ENCODE results near the gene BEND5.

Gene BEND5

GRCh38 chr1:48718116-48718630 is 58.5 kb downstream of the BEND5 start:
- DNase-seq: no peak

GRCh38 chr1:48717082-48717481 is 59.6 kb downstream of the BEND5 start:
- no peak for DNase-seq

- DNase-seq: no peak
These were observed 60.8 kb downstream of the BEND5 start for GRCh38 chr1:48715921-48716320.

GRCh38 chr1:48710915-48711314 is 65.8 kb downstream of the BEND5 start:
- no peak for DNase-seq

GRCh38 chr1:48710318-48710717 is 66.4 kb downstream of the BEND5 start:
- no peak for DNase-seq

GRCh38 chr1:48704736-48705135 is 72.0 kb downstream of the BEND5 start:
- no peak for DNase-seq

GRCh38 chr1:48701445-48701844 is 75.2 kb downstream of the BEND5 start:
- no peak for DNase-seq

- peak; percentile 13 for DNase-seq
These were observed 79.5 kb downstream of the BEND5 start for GRCh38 chr1:48697066-48697707.

GRCh38 chr1:48695161-48695560 is 81.5 kb downstream of the BEND5 start:
- DNase-seq: no peak

- DNase-seq: peak; percentile 78
These were observed 82.9 kb downstream of the BEND5 start for GRCh38 chr1:48693674-48694320.

GRCh38 chr1:48693180-48693579 is 83.5 kb downstream of the BEND5 start:
- DNase-seq: peak; percentile 53

GRCh38 chr1:48692235-48692634 is 84.5 kb downstream of the BEND5 start:
- DNase-seq: peak; percentile 44

GRCh38 chr1:48691429-48692001 is 85.2 kb downstream of the BEND5 start:
- DNase-seq: no peak

- DNase-seq: peak; percentile 18
These were observed 88.5 kb downstream of the BEND5 start for GRCh38 chr1:48688102-48688760.

- DNase-seq: peak; percentile 73
These were observed 89.2 kb downstream of the BEND5 start for GRCh38 chr1:48687282-48688045.

GRCh38 chr1:48686159-48686558 is 90.5 kb downstream of the BEND5 start:
- no peak for DNase-seq

GRCh38 chr1:48684381-48684780 is 92.3 kb downstream of the BEND5 start:
- peak; percentile 45 for DNase-seq

- peak; percentile 25 for DNase-seq
These were observed 92.9 kb downstream of the BEND5 start for GRCh38 chr1:48683839-48684238.

GRCh38 chr1:48681476-48682305 is 95.0 kb downstream of the BEND5 start:
- peak; percentile 75 for DNase-seq

GRCh38 chr1:48680411-48681035 is 96.2 kb downstream of the BEND5 start:
- no peak for DNase-seq

- no peak for DNase-seq
These were observed 96.8 kb downstream of the BEND5 start for GRCh38 chr1:48679859-48680258.
